ENCODE measurements around the gene TRANK1. TPM values are rescaled to one million over a fixed set of nuclear protein-coding genes. Genes with fewer than 3 reads are reported as not detected.

Gene TRANK1
- polyA plus RNA-seq, 1 experiment = 22.4 TPM

DNA sequence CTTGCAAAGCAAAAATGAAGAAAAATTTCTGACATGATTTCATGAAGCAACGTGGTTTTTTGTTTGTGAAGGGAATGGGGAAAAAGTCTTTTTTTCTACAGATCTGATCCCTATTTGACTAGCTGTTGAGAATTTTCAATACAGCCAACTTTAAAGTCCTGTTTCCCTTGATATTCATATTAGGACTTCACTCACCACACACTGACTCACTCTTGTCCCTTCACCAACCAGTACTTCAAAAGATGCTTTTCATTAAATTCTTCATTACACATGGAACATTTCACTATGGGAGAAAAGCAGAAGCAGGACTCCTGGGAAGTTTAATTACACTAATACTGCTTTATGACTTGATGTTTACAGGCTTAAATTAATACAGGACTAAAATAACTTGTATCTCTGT is 16.6 kb downstream of the TRANK1 start:
- no peak for DNase-seq (ENCODE audit: low read depth, low spot score)
- Histone ChIP-seq H3K9me3 (ENCODE audit: control insufficient read depth, insufficient read depth, low read length) (no peaks in the 10 kb centered on the region), H3K27ac (ENCODE audit: low read depth, low read length) (no peak overlapping the region), H3K4me3 (ENCODE audit: low read depth, low read length) (no peak overlapping the region), H3K27me3 (ENCODE audit: control insufficient read depth, insufficient read depth, low read length) (no peaks in the 10 kb centered on the region)
- POLR2A ChIA-PET = no interaction called here
- TF ChIP-seq, protein P1, sequence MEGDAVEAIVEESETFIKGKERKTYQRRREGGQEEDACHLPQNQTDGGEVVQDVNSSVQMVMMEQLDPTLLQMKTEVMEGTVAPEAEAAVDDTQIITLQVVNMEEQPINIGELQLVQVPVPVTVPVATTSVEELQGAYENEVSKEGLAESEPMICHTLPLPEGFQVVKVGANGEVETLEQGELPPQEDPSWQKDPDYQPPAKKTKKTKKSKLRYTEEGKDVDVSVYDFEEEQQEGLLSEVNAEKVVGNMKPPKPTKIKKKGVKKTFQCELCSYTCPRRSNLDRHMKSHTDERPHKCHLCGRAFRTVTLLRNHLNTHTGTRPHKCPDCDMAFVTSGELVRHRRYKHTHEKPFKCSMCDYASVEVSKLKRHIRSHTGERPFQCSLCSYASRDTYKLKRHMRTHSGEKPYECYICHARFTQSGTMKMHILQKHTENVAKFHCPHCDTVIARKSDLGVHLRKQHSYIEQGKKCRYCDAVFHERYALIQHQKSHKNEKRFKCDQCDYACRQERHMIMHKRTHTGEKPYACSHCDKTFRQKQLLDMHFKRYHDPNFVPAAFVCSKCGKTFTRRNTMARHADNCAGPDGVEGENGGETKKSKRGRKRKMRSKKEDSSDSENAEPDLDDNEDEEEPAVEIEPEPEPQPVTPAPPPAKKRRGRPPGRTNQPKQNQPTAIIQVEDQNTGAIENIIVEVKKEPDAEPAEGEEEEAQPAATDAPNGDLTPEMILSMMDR (IDR thresholded peaks at IDR 0.05; ENCODE audit: low read depth, low read length) = no peak
- CTCF ChIA-PET = interaction anchor here (0.8 kb wide), 1 partner anchor 30 kb away, joined by 3 read pairs; no protein-coding TSS in a partner anchor

DNA sequence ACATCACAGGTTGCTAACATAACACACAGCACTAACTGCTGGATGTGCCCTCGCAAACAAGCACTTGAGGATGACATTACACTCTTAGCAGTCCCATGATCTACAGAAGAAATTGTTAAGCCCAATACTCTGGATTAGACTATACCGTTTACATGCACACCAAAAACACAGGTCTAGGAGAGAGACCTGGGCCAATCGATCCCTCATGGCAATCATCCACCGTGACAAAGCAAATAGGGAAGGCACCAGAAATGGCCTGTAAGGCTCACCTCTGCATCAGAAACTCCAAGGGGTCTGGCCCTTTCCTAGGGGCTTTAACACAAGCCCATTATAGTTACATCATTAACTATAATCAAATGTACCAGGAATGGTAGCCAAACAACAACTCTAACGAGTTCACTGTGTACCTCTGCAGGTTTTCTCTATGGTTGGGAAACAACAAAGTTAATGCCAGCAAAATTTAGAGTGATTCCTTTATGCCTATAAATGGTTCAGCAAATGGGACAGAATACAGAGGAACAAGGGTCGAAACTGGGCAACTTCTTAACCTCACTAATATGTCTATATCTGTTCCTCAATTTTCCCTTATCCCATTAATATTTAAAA is 18.5 kb downstream of the TRANK1 start:
- ChIA-PET POLR2A (no interaction called here), CTCF (interaction anchor here (0.6 to 1.3 kb wide), 2 partner anchors 32 to 41 kb away, joined by 3 read pairs; no protein-coding TSS in a partner anchor)
- Histone ChIP-seq H3K27me3 (ENCODE audit: control insufficient read depth, insufficient read depth, low read length) (no peaks in the 10 kb centered on the region), H3K27ac (ENCODE audit: low read depth, low read length) (no peak overlapping the region), H3K4me3 (ENCODE audit: low read depth, low read length) (no peak overlapping the region), H3K9me3 (ENCODE audit: control insufficient read depth, insufficient read depth, low read length) (peaks cover 6% of the 10 kb centered on the region; the same call in 1 of the 2 replicates)
- DNase-seq (ENCODE audit: low read depth, low spot score) = no peak
- TF ChIP-seq, protein P1 (IDR thresholded peaks at IDR 0.05; ENCODE audit: low read depth, low read length) = no peak

DNA sequence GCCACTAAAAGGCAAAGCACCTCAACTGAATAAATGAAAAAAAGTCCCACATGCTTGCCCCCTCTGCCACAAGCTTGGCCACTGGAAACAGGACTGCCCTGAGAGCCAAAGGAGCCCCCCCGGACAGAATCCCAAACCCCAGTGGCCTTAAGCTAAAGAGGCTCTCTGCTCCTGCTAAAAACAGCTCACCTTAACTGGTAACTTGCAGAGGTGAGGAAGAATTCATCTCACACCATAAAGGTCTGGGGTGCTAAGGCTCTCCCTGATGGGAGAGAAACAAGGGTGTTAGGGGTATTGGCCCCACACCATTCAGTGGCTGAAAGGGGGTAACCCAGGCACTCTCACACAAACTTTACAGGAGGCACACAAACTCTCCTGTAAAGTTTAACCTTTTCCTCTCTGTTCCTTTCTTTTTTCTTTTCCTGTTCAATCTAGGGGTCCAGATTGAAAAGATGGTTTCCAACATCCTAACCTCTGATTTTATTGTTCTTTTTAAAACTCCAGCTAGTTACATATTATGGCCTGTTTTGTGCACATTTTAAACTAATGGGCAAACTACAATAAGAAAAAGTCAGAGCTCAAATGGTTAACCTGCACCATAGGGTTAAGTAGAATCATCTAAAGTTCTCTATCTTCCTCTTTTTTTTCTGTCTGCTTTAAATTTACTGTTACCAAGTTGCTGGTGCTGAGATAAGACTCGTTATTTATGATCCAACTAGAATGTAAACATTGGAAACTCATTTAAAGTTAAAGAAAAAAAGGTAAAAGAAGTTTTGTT is 19.9 kb downstream of the TRANK1 start:
- Histone ChIP-seq H3K27me3 (ENCODE audit: control insufficient read depth, insufficient read depth, low read length) (no peaks in the 10 kb centered on the region), H3K9me3 (ENCODE audit: control insufficient read depth, insufficient read depth, low read length) (peaks cover 12% of the 10 kb centered on the region; the same call in 1 of the 2 replicates), H3K27ac (ENCODE audit: low read depth, low read length) (no peak overlapping the region), H3K4me3 (ENCODE audit: low read depth, low read length) (no peak overlapping the region)
- DNase-seq (ENCODE audit: low read depth, low spot score) = no peak
- ChIA-PET POLR2A (no interaction called here), CTCF (interaction anchor here (0.5 to 1.3 kb wide), 2 partner anchors 18 to 33 kb away, joined by 3 read pairs; no protein-coding TSS in a partner anchor)
- TF ChIP-seq, protein P1 (IDR thresholded peaks at IDR 0.05; ENCODE audit: low read depth, low read length) = no peak

DNA sequence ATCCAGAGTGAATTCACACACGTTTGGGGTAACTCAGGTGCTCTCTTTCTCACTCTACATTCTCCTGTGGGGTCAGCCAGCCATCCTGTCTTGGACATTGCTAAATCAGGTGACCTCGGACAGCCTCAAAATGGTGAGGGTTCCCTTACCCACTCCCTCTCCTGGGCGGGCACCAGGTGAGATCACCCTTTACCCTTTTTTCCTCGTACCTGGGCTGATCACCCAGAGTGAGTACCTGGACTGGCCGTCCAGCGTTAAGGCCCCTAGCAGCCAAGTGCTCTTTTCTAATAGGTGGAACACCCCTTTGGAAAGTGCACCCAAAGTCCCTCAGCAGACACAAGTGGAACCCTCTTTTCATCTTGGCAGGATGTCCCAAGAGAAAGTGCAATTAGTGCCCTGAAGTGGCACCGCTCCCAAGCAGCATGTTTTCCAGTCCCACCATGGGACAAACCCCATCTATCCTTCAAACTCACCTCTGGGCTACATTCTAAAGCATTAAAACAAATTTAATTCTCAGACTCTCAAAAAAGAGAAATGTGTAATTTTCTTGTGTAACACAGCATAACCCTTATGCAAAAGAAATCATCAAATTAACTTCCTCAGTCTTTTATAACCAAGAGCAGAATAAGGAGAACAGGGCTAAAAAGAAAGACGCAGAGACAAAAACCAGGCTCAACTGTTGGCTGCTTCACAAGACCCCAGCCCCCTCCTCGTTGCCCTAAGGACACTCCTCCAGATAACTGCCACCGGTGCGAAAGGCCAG is 20.7 kb downstream of the TRANK1 start:
- H3K4me3 ChIP-seq (ENCODE audit: low read depth, low read length) = no peak overlapping the region
- no peaks in the 10 kb centered on the region for H3K27me3 ChIP-seq (ENCODE audit: control insufficient read depth, insufficient read depth, low read length)
- no peak for DNase-seq (ENCODE audit: low read depth, low spot score)
- peaks cover 12% of the 10 kb centered on the region; the same call in 1 of the 2 replicates for H3K9me3 ChIP-seq (ENCODE audit: control insufficient read depth, insufficient read depth, low read length)
- TF ChIP-seq, protein P1 (IDR thresholded peaks at IDR 0.05; ENCODE audit: low read depth, low read length) = no peak
- no peak overlapping the region for H3K27ac ChIP-seq (ENCODE audit: low read depth, low read length)
- CTCF ChIA-PET = no interaction called here
- POLR2A ChIA-PET = no interaction called here

All from AG04450 (cell line).